ENCODE data around the gene KLHL17.

Gene KLHL17

DNA sequence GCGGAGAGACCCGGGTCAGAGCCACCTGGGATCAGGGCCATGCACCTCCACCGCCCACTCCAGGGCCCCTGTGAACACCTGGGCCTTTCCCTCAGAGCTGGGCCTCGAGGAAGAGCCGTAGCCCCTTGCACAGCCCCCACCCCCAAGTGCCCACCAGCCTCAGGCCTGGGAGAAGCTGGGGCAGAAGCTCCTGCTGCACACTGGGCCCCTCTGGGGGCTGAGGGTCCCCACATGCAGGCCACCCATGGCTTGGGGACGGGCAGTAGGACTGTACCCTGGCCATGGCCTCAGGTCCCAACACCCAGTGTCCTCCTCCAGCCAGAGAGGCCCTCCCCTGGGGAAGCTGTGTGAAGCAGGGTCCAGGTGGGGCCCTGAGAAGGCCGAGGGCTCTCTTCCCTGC lies 7.8 kb upstream of the KLHL17 start:
- no peak for DNase-seq (ENCODE audit: low read depth)

GRCh38 chr1:953524-954320 lies 6.7 kb upstream of the KLHL17 start:
- DNase-seq (ENCODE audit: low read depth): no peak

DNA sequence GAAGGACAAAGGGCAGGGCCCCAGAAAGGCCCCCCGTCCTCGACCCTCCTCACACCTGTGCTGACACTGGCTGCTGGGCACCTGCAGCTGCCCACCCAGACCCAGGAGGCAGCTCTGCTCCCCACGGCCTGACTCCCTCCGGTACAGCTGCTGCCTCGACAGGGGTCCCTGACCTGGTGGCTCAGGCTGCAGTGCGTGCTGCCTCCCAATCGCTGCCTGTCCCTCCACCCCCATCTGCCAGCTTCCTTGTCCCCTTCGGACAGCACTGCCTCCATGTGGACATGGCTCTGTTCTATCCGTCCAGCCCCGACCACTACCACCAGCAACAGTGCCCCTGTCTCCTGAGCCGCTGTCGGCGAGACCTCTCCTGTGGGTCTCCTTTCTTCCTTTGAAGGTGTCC lies 5.5 kb upstream of the KLHL17 start:
- DNase-seq (ENCODE audit: low read depth): no peak

DNA sequence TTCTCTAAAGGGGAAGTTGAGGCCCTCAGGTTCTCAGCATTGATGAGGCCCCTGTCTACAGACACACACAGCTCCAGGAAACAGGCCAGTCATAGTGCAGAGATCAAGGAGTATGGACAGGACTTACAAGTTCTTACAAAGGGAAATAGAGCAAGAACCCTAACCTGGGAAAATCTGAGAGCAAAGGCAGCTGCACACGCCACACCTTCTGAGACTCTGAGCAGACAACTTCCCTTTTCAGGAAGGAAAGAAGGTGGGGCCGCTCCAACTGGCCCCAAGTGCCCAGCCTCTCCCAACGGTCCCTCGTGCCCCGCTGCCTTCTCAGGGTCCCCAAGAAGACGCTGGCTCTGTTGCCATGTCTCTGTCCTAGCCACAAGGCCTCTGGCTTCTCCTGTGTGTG lies 4.9 kb upstream of the KLHL17 start:
- DNase-seq (ENCODE audit: low read depth): no peak

GRCh38 chr1:956636-957035 lies 3.7 kb upstream of the KLHL17 start:
- DNase-seq (ENCODE audit: low read depth): no peak

DNA sequence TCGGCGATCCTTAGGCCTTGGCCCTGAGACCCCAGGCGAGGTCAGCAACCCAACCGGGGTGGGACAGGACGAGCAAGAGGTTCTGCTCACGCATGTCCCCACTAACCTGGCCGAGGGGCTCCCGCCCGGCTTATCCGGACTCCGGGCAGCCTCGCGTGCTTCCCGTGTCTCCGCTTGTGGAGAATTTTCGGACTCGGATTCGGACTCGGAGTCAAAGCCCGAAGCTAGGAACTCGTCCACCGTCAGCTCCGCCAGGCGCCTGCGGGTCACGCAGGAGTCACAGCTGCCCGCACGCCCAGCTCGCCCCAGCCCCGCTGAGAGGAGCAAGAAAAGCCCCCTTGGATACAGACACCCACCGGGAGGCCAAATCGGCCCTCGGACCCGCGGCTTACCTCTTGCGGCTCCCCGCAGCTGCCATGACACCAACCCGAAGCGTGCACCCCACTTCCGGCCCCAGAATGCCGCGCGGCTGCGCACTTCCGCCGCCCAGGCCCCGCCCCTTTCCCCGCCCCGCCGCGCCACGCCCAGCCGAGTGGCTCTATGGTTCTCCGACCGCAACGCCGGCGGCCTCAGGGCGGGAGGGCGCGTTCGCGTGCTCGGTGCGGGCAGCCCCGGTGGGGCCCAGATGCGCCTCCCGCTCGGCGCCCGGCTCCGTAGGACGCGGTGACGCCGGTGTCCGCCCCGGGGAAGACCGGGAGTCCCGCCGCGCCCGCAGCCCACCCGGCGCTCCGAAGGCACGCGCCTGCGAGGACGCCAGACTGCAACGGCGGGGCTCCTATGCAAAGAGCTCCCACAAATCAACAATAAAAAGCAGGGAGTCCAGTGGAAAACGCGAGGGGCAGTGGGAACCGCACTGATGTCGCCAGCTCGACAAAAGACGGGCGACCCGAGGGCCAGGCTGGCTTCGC lies 1.3 kb upstream of the KLHL17 start, which contains the start of gene NOC2L:
TSS of gene NOC2L (minus strand) at position 434 of the 908 bp plus-strand sequence. CDS start at position 418, 16 bp downstream.
- DNase-seq (ENCODE audit: low read depth): peak; percentile 100

DNA sequence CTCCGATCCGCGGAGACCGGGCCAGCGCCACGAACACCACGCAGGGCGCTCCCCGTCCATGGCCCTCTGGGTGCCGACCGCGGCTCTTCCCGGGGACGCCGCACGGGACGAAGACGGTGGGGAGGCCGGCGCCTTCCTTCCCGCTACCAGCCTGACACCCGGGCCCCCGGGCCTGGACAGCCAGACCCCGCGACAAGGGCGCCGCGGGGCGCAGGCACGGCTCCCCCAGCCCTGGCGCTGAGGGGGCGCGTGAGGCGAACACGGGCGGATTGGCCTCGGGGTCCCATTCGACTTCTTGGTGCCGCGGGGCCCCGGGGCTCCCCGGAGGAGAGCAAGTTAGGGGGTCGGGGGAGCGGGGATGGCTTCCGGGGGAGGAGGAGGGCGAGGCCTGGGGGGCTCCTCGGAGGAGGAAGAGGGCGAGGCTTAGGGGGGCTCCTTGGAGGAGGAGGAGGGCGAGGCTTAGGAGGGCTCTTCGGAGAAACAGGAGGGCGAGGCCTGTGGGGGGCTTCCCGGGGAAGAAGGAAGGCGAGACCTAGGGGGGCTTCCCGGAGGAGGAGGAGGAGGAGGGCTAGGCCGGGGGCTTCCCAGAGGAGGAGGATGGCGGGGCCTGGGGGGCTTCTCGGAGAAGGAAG lies 537 bp upstream of the KLHL17 start:
- DNase-seq (ENCODE audit: low read depth): no peak

- no peak for DNase-seq (ENCODE audit: low read depth)
Measured at GRCh38 chr1:961132-961669, 817 bp downstream of the KLHL17 start.

- DNase-seq (ENCODE audit: low read depth): no peak
Measured at GRCh38 chr1:962381-963300, 2.3 kb downstream of the KLHL17 start.

GRCh38 chr1:963301-963651 lies 2.9 kb downstream of the KLHL17 start:
- no peak for DNase-seq (ENCODE audit: low read depth)

DNA sequence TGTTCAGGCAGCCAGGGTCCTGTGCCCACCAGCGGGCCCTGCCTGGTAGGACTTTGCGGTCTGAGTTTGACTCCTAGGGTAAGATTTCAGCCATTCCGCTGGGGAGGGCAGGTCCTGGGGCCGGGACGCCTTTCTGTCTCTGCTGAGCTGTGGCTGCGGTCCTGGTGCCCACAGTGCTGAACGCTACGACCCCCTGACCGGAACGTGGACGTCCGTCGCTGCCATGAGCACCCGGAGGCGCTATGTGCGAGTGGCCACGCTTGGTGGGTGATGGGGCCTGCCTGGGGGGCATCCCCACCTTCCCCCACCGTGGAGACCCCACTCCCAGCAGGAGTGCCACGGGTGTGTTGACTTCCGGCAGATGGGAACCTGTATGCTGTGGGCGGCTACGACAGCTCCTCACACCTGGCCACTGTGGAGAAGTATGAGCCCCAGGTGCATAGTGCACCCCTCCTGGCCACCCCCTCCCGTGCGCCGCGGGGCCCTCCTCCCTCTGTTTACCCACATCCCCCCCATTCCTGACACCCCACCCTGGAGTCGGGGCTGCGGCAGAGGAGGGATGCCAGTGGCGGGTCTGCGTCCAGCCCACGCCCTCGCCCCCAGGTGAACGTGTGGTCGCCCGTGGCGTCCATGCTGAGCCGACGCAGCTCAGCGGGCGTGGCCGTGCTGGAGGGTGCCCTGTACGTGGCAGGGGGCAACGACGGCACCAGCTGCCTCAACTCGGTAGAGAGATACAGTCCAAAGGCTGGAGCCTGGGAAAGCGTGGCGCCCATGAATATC lies 3.6 kb downstream of the KLHL17 start:
- DNase-seq (ENCODE audit: low read depth): no peak

DNA sequence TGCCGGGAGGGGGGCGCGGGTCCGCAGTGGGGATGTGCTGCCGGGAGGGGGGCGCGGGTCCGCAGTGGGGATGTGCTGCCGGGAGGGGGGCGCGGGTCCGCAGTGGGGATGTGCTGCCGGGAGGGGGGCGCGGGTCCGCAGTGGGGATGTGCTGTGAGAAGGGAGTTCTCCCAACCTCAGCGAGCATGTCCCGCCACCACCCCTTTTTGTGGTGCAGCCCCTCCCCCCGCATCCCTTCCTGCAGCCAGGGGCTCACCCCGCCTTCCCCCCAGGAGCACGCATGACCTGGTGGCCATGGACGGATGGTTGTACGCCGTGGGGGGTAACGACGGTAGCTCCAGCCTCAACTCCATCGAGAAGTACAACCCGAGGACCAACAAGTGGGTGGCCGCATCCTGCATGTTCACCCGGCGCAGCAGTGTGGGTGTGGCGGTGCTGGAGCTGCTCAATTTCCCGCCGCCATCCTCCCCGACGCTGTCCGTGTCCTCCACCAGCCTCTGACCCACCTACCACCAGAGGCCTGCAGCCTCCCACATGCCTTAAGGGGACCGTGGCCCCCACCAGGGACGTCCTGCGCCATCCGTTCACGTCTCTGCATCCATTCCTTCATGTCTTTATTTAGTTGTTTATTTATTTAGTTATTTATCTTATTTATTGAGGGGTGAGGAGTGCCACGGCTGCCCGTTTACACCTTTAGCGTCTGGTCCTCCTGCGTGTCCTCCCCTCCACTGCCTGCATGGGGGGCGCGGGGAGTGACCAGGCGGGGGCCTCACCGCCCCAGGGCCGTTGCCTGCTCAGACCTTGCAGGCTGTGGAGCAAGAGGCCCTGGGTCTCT lies 4.5 kb downstream of the KLHL17 start:
- DNase-seq (ENCODE audit: low read depth): no peak

- DNase-seq (ENCODE audit: low read depth): no peak
Measured at GRCh38 chr1:965526-966134, 5.2 kb downstream of the KLHL17 start.

DNA sequence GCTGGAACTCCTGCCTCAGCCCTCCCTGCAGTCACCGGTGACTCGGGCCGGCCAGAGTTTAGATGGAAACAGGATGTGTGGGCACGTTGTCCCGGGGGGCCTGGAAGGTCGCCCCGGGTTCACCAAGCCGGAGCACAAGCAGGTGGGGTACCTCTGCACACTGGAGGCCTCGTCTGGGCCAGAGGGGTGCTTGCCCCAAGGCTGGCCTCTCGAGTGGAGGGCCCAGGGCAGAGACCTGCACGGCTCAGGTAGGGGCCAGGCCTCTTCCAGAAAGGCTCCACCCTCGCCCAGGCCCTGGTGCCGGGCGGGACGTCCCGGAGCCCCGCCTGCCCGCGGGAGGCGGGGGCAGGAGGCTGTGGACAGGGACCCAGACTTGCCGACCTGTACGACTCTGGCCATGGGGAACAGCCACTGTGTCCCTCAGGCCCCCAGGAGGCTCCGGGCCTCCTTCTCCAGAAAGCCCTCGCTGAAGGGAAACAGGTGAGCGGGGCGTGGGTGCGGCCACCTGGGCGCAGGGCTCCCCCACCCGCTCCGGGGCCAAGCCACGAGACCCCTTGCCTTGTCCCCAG lies 5.8 kb downstream of the KLHL17 start, which contains the start of gene PLEKHN1:
TSS of gene PLEKHN1 (plus strand) at position 348 of the 569 bp plus-strand sequence. CDS start at position 398, 50 bp downstream.
- DNase-seq (ENCODE audit: low read depth): no peak

DNA sequence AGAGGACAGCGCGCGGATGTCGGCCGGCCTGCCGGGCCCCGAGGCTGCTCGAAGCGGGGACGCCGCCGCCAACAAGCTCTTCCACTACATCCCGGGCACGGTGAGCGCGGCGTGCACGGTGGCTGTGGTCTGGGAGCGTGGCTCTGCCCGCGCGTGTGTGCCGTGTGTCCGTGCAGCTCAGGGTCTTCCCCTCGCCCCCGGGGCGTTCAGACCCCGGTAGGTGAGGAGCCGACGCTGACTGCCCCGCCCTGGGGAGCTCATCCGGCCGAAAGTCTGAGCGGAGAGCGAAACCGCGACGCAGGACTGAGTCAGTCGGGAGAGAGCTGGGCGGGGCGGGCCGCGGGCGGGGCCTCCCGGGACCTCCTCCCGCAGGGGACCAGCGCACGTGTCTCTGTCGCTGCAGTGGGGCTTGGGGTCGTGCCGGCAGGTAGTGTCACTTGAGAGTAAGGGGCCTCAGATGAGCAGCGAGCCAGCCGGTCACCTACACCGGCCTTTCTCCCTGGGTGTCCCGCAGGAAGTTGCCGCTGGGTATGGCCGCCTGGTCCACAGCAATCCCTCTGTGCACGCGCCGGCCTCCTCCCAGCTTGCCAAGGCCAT lies 6.4 kb downstream of the KLHL17 start:
- DNase-seq (ENCODE audit: low read depth): peak; percentile 57

GRCh38 chr1:967466-968343 lies 7.3 kb downstream of the KLHL17 start:
- DNase-seq (ENCODE audit: low read depth): no peak

GRCh38 chr1:969260-969855 lies 9.0 kb downstream of the KLHL17 start:
- no peak for DNase-seq (ENCODE audit: low read depth)
